HFF-Myc (cell line): Measurements from ENCODE around the gene NR1I3.

Experiments
- DNase-seq: peaks from one replicate; pipeline ENCODE4 v3.0.0-alpha.2; 2011; ENCODE audit warnings: low read depth; ENCODE audit errors: extremely low read depth
- H3K4me3 ChIP-seq: replicated peaks from 2 replicates; pipeline ENCODE4 v1.5.1; 2011; ENCODE audit warnings: low read depth, mild to moderate bottlenecking, control low read depth, low read length
- TF ChIP-seq, protein P1 (sequence below): IDR thresholded peaks from 2 replicates; pipeline ENCODE4 v1.5.1; 2012; ENCODE audit warnings: mild to moderate bottlenecking, low read depth, low read length, control low read depth; ENCODE audit errors: missing control alignments

The NR1I3 gene

DNA sequence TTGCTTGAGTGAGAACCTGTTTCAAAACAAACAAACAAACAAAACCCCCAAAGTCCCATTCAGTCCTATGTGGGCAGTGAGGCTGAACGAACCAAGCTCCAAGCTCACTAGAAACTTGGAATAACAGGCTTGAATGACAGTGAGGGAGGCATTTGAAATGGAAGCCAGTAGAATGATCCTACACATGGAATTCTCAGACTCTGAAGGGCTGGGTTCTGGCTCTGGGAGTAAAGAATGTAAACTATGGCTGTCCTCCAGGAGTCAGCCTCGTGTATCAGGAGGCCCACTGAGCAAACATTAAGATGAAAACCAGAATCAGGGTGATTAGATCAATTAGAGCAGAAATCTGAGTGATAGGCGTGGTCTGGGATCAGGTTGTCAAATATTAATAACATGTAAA, 35.4 kb upstream of the NR1I3 start:
- H3K4me3 ChIP-seq, result no peak overlapping the region
- DNase-seq, result no peak
- TF ChIP-seq, protein P1, sequence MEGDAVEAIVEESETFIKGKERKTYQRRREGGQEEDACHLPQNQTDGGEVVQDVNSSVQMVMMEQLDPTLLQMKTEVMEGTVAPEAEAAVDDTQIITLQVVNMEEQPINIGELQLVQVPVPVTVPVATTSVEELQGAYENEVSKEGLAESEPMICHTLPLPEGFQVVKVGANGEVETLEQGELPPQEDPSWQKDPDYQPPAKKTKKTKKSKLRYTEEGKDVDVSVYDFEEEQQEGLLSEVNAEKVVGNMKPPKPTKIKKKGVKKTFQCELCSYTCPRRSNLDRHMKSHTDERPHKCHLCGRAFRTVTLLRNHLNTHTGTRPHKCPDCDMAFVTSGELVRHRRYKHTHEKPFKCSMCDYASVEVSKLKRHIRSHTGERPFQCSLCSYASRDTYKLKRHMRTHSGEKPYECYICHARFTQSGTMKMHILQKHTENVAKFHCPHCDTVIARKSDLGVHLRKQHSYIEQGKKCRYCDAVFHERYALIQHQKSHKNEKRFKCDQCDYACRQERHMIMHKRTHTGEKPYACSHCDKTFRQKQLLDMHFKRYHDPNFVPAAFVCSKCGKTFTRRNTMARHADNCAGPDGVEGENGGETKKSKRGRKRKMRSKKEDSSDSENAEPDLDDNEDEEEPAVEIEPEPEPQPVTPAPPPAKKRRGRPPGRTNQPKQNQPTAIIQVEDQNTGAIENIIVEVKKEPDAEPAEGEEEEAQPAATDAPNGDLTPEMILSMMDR, result no peak

DNA sequence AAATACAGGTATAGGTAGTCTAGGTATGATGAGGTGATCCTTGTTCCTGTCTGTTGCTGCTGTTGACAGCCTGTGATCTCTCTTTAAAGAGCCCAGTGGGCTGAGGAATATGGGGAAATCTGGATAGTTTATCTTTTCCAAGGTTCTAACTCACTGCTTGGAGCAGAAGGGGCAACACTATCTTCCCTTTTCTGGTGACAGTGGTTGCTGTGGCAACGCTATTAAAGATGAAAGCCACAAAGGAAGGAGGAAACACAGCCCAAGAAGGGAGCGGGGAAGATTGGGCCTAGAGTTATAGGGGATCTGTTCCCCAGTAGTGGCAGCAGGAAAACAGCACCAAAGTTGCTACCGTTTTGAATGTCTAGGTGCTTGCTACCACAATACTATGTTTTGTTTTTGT, 29.3 kb upstream of the NR1I3 start:
- no peak for DNase-seq
- TF ChIP-seq, protein P1, result no peak

DNA sequence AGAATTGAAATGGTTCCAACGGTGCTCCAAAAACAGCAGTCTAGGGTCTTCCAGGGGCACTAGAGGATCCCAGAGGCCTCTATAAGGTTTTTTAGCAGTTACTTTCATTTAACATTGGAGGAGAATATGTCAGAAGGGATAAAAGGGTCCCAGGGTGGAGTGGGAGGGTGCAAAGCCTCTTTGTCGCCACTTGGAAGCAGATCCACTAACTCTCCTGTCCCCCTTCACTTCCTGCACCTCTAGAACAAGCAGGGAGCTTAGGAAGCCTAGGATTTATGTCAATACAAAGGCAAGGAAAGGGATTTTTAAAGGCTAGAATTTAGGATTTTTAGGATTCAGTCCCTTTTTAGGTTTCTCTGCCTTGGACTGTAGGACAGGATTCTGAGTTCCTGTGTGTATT, 28.8 kb upstream of the NR1I3 start:
- DNase-seq, result no peak
- no peak overlapping the region for H3K4me3 ChIP-seq
- TF ChIP-seq, protein P1, result no peak

More for the DNA sequence above, 29.3 kb upstream of the NR1I3 start:
- no peak overlapping the region for H3K4me3 ChIP-seq

DNA sequence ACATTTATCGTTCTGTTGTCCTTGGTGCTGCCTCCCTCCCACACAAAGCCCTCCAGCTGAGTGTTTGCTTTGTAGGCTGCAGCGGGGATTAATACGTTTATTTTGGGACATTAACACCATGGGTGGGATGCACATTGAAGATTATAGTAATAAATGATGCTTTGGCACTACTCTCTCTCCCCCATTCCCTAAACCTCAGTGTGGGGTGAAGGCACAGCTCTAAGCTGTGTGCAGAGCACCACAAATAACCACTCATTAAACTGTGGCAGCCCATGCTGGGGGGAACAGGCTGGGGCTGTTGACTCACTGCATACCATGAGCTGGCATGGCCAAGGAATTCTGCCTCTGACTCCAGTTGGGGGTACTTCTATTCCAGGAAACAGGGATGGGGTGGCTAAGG, 28.2 kb upstream of the NR1I3 start:
- H3K4me3 ChIP-seq, result no peak overlapping the region
- TF ChIP-seq, protein P1, result no peak
- no peak for DNase-seq

DNA sequence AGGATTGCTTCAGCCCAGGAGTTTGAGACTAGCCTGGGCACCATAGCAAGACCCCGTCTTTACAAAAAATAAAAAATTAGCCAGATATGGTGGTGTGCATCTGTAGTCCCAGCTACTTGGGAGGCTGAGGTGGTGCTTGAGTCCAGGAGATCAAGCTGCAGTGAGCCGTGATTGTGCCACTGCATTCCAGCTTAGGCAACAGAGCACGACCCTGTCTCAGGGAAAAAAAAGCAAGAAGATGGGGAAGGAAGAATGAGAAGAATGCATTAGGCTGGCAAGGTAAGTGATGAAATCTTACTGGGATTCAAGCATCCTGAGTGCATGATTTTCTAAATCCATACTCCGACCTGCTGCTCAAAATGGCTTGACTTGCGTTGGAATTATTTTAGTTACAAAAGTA, 27.3 kb upstream of the NR1I3 start:
- DNase-seq, result no peak
- TF ChIP-seq, protein P1, result no peak
- no peak overlapping the region for H3K4me3 ChIP-seq

DNA sequence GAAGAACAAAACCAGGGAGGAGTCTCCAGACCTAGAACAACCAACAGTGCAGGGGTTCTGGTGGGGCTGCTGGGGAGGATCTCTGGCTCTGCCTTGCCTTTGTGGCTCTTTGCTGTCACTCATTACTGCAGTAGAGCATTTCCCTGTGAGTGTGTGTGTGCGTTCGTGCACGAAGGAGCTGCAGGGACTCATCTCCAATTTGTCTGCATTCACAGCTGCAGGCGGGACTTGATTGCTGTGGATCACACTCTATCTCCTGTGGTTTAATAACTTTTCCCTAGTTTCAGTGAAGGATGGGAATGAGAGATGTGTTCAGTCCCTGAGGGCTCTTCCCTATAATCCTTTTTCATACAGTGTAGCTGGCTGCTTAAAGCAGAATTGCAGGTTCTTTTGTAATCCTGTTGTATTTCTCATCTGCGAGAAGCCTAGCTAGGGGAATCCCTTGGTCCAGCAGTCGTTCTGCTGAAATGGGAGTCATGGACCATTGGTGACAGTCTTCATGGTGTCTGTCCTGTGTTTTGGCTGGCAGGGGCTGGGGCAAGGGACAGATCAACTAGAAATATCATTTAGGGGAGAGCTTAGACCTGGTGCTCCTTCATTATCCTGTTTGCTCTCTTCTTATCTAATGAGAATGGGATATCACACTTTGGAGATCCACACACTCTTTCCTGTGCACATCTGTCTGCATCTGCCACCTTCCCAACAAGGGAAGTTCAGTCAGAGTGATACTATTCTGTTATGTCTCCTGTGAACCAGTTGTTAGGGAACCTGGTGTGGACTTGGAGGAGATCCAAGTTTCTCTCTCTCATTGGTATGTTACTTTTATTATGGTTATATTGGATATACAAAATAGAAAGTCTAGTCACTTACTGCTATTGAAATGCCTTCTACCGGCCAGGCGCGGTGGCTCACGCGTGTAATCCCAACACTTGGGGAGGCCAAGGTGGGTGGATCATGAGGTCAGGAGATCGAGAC, 23.5 kb upstream of the NR1I3 start:
- H3K4me3 ChIP-seq, result no peak overlapping the region

More for the DNA sequence above, 23.5 kb upstream of the NR1I3 start:
- DNase-seq, result no peak
- TF ChIP-seq, protein P1, result no peak
